Stomach (tissue), 9 donors: ENCODE measurements around the gene GNG7. TPM values are rescaled to one million over a fixed set of nuclear protein-coding genes. Genes with fewer than 3 reads are reported as not detected.

Source experiments
- DNase-seq, 2 donors: peaks; one replicate each; pipeline versions ENCODE4 v3.0.0 to v3.0.0-alpha.2; 2013 to 2019
- H3K27ac ChIP-seq, 5 donors: fragments of 200-600 bp in 4 of 5; sonication (generic) in 4 of 5; one replicate each; pipeline ENCODE4 v1.5.1; 2013 to 2019; ENCODE audit warnings: mild to moderate bottlenecking in 1 of 5, moderate library complexity in 1 of 5
- H3K27me3 ChIP-seq, 3 donors: fragments of 200-600 bp; sonication (generic); one replicate each; pipeline ENCODE4 v1.5.1; 2017 to 2019; ENCODE audit warnings: mixed run types in 1 of 3
- H3K36me3 ChIP-seq, 4 donors: fragments of 200-600 bp; sonication (generic); 1 replicate in 3 of 4; 2 replicates in 1 of 4; pipeline ENCODE4 v1.5.1; 2016 to 2019
- H3K4me1 ChIP-seq, 4 donors: fragments of 200-600 bp; sonication (generic); one replicate each; pipeline ENCODE4 v1.5.1; 2016 to 2019
- H3K4me3 ChIP-seq, 4 donors: fragments of 200-600 bp; sonication (generic) in 3 of 4; one replicate each; pipeline ENCODE4 v1.5.1; 2016 to 2019; ENCODE audit warnings: mild to moderate bottlenecking in 1 of 4
- H3K9me3 ChIP-seq, 4 donors: fragments of 200-600 bp; sonication (generic); one replicate each; pipeline ENCODE4 v1.5.1; 2016 to 2019
- EP300 ChIP-seq: sonication (generic); formaldehyde crosslinking; IDR thresholded peaks from one replicate; pipeline ENCODE4 v1.6.1; 2017; ENCODE audit warnings: antibody characterized with exemption
- POLR2A ChIP-seq, 4 donors: fragments of 450-650 bp; IDR thresholded peaks; one replicate each; pipeline ENCODE4 v1.6.1; 2016; ENCODE audit warnings: antibody characterized with exemption in 4 of 4, control low read depth in 2 of 4, mild to moderate bottlenecking in 1 of 4, moderate library complexity in 1 of 4
- POLR2AphosphoS5 ChIP-seq, 3 donors: sonication (generic); formaldehyde crosslinking; IDR thresholded peaks; one replicate each; pipeline ENCODE4 v1.6.1; 2016; ENCODE audit warnings: antibody characterized with exemption in 3 of 3
- WGBS, 5 donors: extraction: QIAGEN DNeasy Blood & Tissue Kit in 3 of 5; methylation state at CpG; one replicate each; pipeline versions ENCODE4 v1.1.5 to v1.1.7; 2013 to 2018; 5-methylcytosine and 5-hydroxymethylcytosine counted together
- intact Hi-C: fragments of 100-400 bp; cut with DNase I; formaldehyde crosslinking; loops from one replicate; pipeline ENCODE4 v1.15.1; 2023; ENCODE audit warnings: low total_unique reads
- polyA plus RNA-seq, 3 donors: library from polyadenylated mRNA; stranded (reverse); fragments of 200-250 nt; gene quantifications; one replicate each; pipeline ENCODE4 v1.2.3, GENCODE V29; 2013
- total RNA-seq, 5 donors: library from RNA; depleted of rRNA; stranded (reverse); fragments of >200 nt; gene quantifications; one replicate each; pipeline versions ENCODE4 v1.1.0 to v1.2.3, GENCODE V29; 2014 to 2016
- TF ChIP-seq, protein P1 (sequence below), 7 experiments: fragments of 450-650 bp in 4 of 7; fragments of 200-600 bp in 3 of 7; sonication (generic) in 3 of 7; IDR thresholded peaks; one replicate each; pipeline ENCODE4 v1.5.1; 2016 to 2019; ENCODE audit warnings: antibody characterized with exemption in 7 of 7, control low read depth in 2 of 7, mild to moderate bottlenecking in 1 of 7
- donor health status: healthy with polysubstance abuse.
- donor health status: Bipolar disorder and iron deficiency.
- donor health status: healthy.

GNG7 gene
- total and polyA plus RNA-seq, 8 donors: 0.58 to 15.1 (median 4.3) TPM

DNA sequence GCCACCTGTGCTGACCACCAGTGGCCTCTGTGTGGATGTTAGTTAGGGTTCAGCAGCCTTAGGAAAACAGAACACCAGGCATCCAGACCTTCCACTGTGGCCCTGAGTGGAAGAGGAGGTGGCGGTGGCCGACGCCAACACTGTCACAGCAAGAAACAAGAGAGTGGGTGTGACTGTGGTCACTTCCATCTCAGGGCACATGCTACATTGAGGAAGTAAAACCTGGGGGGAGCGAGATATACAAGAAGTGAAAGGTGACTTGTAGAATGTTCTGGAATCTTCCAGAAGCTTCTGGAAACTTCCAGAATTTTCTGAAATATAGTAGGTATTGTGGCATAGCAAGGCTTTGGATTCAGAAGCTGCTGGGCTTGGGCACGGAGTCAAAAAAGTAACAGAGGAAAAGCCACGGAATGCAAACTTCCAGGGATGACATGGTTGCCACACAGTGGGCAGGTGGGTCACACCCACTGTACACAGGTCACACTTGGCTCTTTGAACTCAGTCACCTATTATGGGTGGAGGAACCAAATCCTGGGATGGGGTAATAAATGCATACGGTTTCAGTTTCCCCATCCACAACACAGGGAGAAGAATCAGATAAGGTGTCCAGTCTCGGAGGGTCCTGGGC lies 24.3 kb downstream of the GNG7 start:
- no peak for TF ChIP-seq POLR2A (IDR thresholded peaks at IDR 0.05)
- TF ChIP-seq, protein P1, sequence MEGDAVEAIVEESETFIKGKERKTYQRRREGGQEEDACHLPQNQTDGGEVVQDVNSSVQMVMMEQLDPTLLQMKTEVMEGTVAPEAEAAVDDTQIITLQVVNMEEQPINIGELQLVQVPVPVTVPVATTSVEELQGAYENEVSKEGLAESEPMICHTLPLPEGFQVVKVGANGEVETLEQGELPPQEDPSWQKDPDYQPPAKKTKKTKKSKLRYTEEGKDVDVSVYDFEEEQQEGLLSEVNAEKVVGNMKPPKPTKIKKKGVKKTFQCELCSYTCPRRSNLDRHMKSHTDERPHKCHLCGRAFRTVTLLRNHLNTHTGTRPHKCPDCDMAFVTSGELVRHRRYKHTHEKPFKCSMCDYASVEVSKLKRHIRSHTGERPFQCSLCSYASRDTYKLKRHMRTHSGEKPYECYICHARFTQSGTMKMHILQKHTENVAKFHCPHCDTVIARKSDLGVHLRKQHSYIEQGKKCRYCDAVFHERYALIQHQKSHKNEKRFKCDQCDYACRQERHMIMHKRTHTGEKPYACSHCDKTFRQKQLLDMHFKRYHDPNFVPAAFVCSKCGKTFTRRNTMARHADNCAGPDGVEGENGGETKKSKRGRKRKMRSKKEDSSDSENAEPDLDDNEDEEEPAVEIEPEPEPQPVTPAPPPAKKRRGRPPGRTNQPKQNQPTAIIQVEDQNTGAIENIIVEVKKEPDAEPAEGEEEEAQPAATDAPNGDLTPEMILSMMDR (IDR thresholded peaks at IDR 0.05): no peak
- no peak for TF ChIP-seq POLR2AphosphoS5 (IDR thresholded peaks at IDR 0.05)
- TF ChIP-seq EP300: no peak
- Histone ChIP-seq H3K36me3 (peaks cover 0 to 12% (median 0%) of the 10 kb centered on the region in 4 donors), H3K27me3 (no peaks in the 10 kb centered on the region), H3K4me1 (peaks cover 0 to 14% (median 6%) of the 10 kb centered on the region in 4 donors), H3K4me3 (no peak overlapping the region), H3K9me3 (no peaks in the 10 kb centered on the region), H3K27ac (peak overlapping the region in 2 of 5 donors; percentile 13 to 50)
- intact Hi-C loops: no loop called here
- WGBS, 5 donors: 72 to 91% (median 76%) methylated on average over 8 of the region's 8 CpGs
- peak in 1 of 2 donors; percentile 41 for DNase-seq

GRCh38 chr19:2676823-2677222 lies 25.7 kb downstream of the GNG7 start:
- Histone ChIP-seq H3K27me3 (no peaks in the 10 kb centered on the region), H3K4me3 (no peak overlapping the region), H3K27ac (peak overlapping the region in 2 of 5 donors; percentile 7 to 58), H3K4me1 (peaks cover 0 to 14% (median 6%) of the 10 kb centered on the region in 4 donors), H3K36me3 (peaks cover 0 to 7% (median 0%) of the 10 kb centered on the region in 4 donors), H3K9me3 (no peaks in the 10 kb centered on the region)
- DNase-seq: no peak
- no peak for TF ChIP-seq POLR2AphosphoS5 (IDR thresholded peaks at IDR 0.05)
- TF ChIP-seq, protein P1 (IDR thresholded peaks at IDR 0.05): no peak
- no peak for TF ChIP-seq POLR2A (IDR thresholded peaks at IDR 0.05)
- TF ChIP-seq EP300: no peak
- intact Hi-C loops: no loop called here
- 75 to 83% (median 78%) methylated on average over 11 to 12 of the region's 12 CpGs for WGBS, 5 donors

- Histone ChIP-seq H3K36me3 (no peaks in the 10 kb centered on the region), H3K27me3 (no peaks in the 10 kb centered on the region), H3K27ac (peak overlapping the region in 2 of 5 donors; percentile 69), H3K9me3 (no peaks in the 10 kb centered on the region), H3K4me3 (no peak overlapping the region), H3K4me1 (peaks cover 0 to 14% (median 6%) of the 10 kb centered on the region in 4 donors)
- WGBS, 5 donors: 57 to 68% (median 65%) methylated on average over 9 to 11 of the region's 11 CpGs
- intact Hi-C loops: no loop called here
- DNase-seq: no peak
- TF ChIP-seq POLR2AphosphoS5 (IDR thresholded peaks at IDR 0.05) (no peak), POLR2A (IDR thresholded peaks at IDR 0.05) (no peak), EP300 (no peak)
- TF ChIP-seq, protein P1 (IDR thresholded peaks at IDR 0.05): no peak
Observed at GRCh38 chr19:2675892-2676291, 26.6 kb downstream of the GNG7 start.

- Histone ChIP-seq H3K4me3 (no peak overlapping the region), H3K27me3 (no peaks in the 10 kb centered on the region), H3K36me3 (no peaks in the 10 kb centered on the region), H3K4me1 (peaks cover 0 to 10% (median 1%) of the 10 kb centered on the region in 4 donors), H3K27ac (no peak overlapping the region), H3K9me3 (no peaks in the 10 kb centered on the region)
- intact Hi-C loops: no loop called here
- no peak for DNase-seq
- TF ChIP-seq, protein P1 (IDR thresholded peaks at IDR 0.05): no peak
- no peak for TF ChIP-seq EP300
- no peak for TF ChIP-seq POLR2A (IDR thresholded peaks at IDR 0.05)
- TF ChIP-seq POLR2AphosphoS5 (IDR thresholded peaks at IDR 0.05): no peak
- WGBS, 5 donors: 75 to 84% (median 79%) methylated on average over 6 to 16 of the region's 16 CpGs
Observed at GRCh38 chr19:2670217-2670616, 32.3 kb downstream of the GNG7 start.
